Measurements from ENCODE around the gene TMPRSS3.

TMPRSS3 gene

GRCh38 chr21:42423197-42423675 is 27.4 kb upstream of the TMPRSS3 start:
- DNase-seq = peak; percentile 71
- H3K4me1 Mint-ChIP-seq = peaks cover 89% of the 10 kb centered on the region
- H3K9me3 Mint-ChIP-seq = peaks cover 8% of the 10 kb centered on the region
- H3K27me3 Mint-ChIP-seq = no peaks in the 10 kb centered on the region
- peak overlapping the region; percentile 91 for H3K27ac Mint-ChIP-seq
- CTCF ChIA-PET = interaction anchor here (0.6 to 3.2 kb wide), 7 partner anchors 18 to 259 kb away, joined by 3 to 18 read pairs (median 3); no protein-coding TSS in a partner anchor
- H3K4me3 Mint-ChIP-seq = peak overlapping the region; percentile 33
- H3K36me3 Mint-ChIP-seq = peaks cover 87% of the 10 kb centered on the region

DNA sequence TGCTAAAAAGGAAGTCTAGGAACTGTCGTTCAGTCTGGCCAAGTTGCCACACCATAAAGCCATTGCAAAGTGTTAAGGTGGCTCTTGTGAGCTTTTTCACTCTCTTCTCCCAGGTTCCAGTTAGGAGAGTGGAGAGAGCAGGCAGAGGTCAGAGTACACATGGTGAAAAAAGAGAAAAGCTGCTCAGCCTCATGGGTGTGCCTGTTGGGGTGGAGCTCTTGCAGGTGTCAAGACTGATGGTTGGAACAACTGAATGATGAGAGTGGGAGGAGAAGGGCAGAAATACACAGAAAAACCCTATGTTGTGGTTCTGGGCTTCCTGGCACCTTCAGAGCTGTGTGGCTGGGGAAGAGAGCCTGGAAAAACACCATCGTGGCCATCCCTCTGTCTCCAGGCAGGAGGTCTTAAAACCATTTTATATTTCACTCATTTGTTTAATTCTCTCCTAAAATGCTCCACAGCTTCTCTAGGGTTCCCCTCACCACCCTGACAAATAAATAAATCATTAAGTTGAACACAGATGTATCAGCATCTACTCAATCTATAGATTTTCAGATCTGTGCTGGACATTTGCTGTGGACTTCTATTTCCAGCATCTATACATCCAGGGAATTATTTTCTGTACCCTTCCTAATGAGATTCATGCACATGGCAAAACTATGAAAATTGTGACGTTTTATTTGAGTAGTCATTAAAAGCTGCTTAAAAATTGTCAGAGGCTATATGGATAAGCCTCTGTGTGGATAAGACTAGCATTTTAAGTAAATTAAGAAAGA is 25.4 kb upstream of the TMPRSS3 start:
- Mint-ChIP-seq H3K36me3 (peaks cover 85% of the 10 kb centered on the region), H3K9me3 (peaks cover 11% of the 10 kb centered on the region), H3K4me3 (peak overlapping the region; percentile 32), H3K4me1 (peaks cover 92% of the 10 kb centered on the region), H3K27me3 (no peaks in the 10 kb centered on the region), H3K27ac (peak overlapping the region; percentile 72)
- CTCF ChIA-PET = interaction anchor here (0.9 to 2.2 kb wide), 5 partner anchors 17 to 162 kb away, joined by 3 to 13 read pairs (median 4); partner anchors contain the start of gene UBASH3A
- DNase-seq = peak; percentile 29

- no peaks in the 10 kb centered on the region for H3K27me3 Mint-ChIP-seq
- H3K4me3 Mint-ChIP-seq = no peak overlapping the region
- H3K36me3 Mint-ChIP-seq = peaks cover 88% of the 10 kb centered on the region
- CTCF ChIA-PET = interaction anchor here (1.2 to 2.2 kb wide), 2 partner anchors 16 to 110 kb away, joined by 3 to 13 read pairs; partner anchors contain the start of gene UBASH3A
- DNase-seq = no peak
- H3K27ac Mint-ChIP-seq = no peak overlapping the region
- H3K9me3 Mint-ChIP-seq = peaks cover 11% of the 10 kb centered on the region
- peaks cover 92% of the 10 kb centered on the region for H3K4me1 Mint-ChIP-seq
Observed at GRCh38 chr21:42419845-42420244, 24.0 kb upstream of the TMPRSS3 start.

DNA sequence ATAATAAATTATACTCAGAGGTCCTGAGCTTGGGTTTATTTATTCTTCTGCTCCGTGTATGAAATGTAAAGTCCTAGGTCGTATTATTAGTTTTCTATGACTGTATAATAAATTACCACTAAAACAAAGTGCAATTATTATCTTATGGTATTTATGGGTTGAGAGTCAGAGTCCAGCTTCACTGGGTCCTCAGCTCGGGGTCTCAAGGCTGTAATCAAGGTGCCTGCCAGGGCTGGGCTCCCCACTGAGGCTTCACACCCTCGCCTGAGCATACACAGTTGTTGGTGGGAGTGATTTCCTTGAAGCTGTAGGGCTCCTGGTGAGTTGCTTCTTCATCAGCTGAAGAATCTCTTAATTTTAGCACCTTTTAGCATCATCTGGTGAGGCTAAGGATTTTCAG is 23.0 kb upstream of the TMPRSS3 start:
- H3K27me3 Mint-ChIP-seq = no peaks in the 10 kb centered on the region
- H3K36me3 Mint-ChIP-seq = peaks cover 91% of the 10 kb centered on the region
- DNase-seq = no peak
- H3K4me3 Mint-ChIP-seq = no peak overlapping the region
- H3K27ac Mint-ChIP-seq = no peak overlapping the region
- H3K4me1 Mint-ChIP-seq = peaks cover 92% of the 10 kb centered on the region
- H3K9me3 Mint-ChIP-seq = peaks cover 11% of the 10 kb centered on the region
- CTCF ChIA-PET = no interaction called here

- peak; percentile 58 for DNase-seq
- H3K36me3 Mint-ChIP-seq = peaks cover 88% of the 10 kb centered on the region
- peak overlapping the region; percentile 81 for H3K27ac Mint-ChIP-seq
- no peaks in the 10 kb centered on the region for H3K27me3 Mint-ChIP-seq
- peak overlapping the region; percentile 30 for H3K4me3 Mint-ChIP-seq
- peaks cover 11% of the 10 kb centered on the region for H3K9me3 Mint-ChIP-seq
- H3K4me1 Mint-ChIP-seq = peaks cover 92% of the 10 kb centered on the region
- CTCF ChIA-PET = no interaction called here
Observed at GRCh38 chr21:42417533-42417932, 21.7 kb upstream of the TMPRSS3 start.

DNA sequence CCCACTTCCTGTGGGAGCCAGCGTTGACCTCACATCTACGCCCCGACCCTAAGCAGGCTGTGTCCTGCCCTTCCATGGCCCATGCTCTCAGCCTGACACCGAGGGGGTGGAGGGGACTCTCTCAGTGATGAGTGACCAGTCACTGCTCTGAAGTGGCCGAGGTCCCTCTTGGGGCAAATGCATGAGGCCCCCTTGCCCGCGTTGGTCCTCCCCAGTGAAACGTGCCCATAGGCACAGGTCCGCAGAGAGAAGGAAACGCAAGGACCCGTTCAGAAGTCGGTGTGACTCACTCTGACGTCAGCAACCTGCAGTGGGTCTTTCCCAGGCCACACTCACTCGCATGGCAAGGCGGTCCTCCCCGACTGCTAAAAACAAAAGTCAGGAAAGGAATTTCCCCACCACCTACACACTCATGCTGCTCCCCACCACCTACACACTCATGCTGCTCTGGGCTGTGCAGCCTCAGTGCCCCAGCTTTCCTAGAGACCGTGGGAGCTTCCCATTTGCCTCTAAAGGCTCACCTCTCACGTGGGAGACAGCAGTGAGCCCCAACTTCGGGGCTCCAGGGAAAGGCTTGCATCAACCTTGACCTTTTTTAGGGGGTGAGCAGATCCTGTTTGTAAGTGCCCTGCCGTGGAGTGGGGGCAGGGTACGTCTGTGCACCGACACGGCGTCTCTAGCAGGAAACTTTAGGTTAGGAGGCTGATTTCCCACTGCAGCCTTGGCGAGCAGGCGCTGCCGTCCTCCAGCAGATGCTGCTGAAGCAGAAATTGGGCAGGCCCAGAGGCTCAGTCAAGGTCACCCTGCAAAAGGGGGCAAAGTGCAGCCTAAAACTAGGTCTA is 19.3 kb upstream of the TMPRSS3 start:
- Mint-ChIP-seq H3K4me3 (peak overlapping the region; percentile 38), H3K27ac (peak overlapping the region; percentile 92), H3K4me1 (peaks cover 73% of the 10 kb centered on the region), H3K27me3 (no peaks in the 10 kb centered on the region), H3K9me3 (peaks cover 9% of the 10 kb centered on the region), H3K36me3 (peaks cover 66% of the 10 kb centered on the region)
- CTCF ChIA-PET = interaction anchor here (0.7 kb wide), 1 partner anchor 10 kb away, joined by 6 read pairs; no protein-coding TSS in a partner anchor
- peak; percentile 89 for DNase-seq

DNA sequence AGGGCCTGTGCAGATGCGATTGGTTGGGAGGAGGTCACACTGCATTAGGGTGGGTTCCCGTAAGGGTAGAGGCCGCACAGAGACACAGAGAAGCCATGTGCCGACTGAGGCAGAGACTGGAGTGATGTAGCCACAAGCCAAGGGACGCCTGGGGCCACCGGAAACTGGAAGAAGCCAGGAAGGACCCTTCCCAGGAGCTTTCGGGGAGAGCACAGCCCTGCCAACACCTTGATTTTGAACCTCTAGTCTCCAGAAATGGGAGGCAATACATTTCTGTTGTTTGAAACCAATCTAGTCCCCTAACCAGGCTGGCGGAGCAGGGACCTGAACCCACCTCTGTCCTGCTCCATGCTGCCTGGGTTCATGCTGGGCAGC is 18.7 kb upstream of the TMPRSS3 start:
- CTCF ChIA-PET = interaction anchor here (0.7 kb wide), 1 partner anchor 10 kb away, joined by 6 read pairs; no protein-coding TSS in a partner anchor
- peaks cover 71% of the 10 kb centered on the region for H3K4me1 Mint-ChIP-seq
- H3K27ac Mint-ChIP-seq = peak overlapping the region; percentile 92
- peaks cover 66% of the 10 kb centered on the region for H3K36me3 Mint-ChIP-seq
- H3K27me3 Mint-ChIP-seq = no peaks in the 10 kb centered on the region
- DNase-seq = no peak
- peak overlapping the region; percentile 38 for H3K4me3 Mint-ChIP-seq
- peaks cover 7% of the 10 kb centered on the region for H3K9me3 Mint-ChIP-seq

- no peak overlapping the region for H3K4me3 Mint-ChIP-seq
- CTCF ChIA-PET = no interaction called here
- peak overlapping the region; percentile 92 for H3K27ac Mint-ChIP-seq
Observed at GRCh38 chr21:42414066-42414465, 18.2 kb upstream of the TMPRSS3 start.

GRCh38 chr21:42413500-42413899 is 17.6 kb upstream of the TMPRSS3 start:
- DNase-seq = peak; percentile 17
- peaks cover 62% of the 10 kb centered on the region for H3K36me3 Mint-ChIP-seq
- H3K27ac Mint-ChIP-seq = peak overlapping the region; percentile 92
- H3K4me3 Mint-ChIP-seq = no peak overlapping the region
- peaks cover 3% of the 10 kb centered on the region for H3K9me3 Mint-ChIP-seq
- peaks cover 66% of the 10 kb centered on the region for H3K4me1 Mint-ChIP-seq
- H3K27me3 Mint-ChIP-seq = no peaks in the 10 kb centered on the region
- CTCF ChIA-PET = no interaction called here

More at GRCh38 chr21:42414066-42414465, 18.2 kb upstream of the TMPRSS3 start:
- H3K36me3 Mint-ChIP-seq = peaks cover 66% of the 10 kb centered on the region
- peaks cover 70% of the 10 kb centered on the region for H3K4me1 Mint-ChIP-seq
- peaks cover 3% of the 10 kb centered on the region for H3K9me3 Mint-ChIP-seq
- DNase-seq = peak; percentile 20
- H3K27me3 Mint-ChIP-seq = no peaks in the 10 kb centered on the region

- Mint-ChIP-seq H3K27ac (no peak overlapping the region), H3K9me3 (peaks cover 3% of the 10 kb centered on the region), H3K27me3 (no peaks in the 10 kb centered on the region), H3K4me1 (peaks cover 67% of the 10 kb centered on the region), H3K4me3 (no peak overlapping the region), H3K36me3 (peaks cover 61% of the 10 kb centered on the region)
- peak; percentile 16 for DNase-seq
- CTCF ChIA-PET = no interaction called here
Observed at GRCh38 chr21:42413093-42413492, 17.2 kb upstream of the TMPRSS3 start.

DNA sequence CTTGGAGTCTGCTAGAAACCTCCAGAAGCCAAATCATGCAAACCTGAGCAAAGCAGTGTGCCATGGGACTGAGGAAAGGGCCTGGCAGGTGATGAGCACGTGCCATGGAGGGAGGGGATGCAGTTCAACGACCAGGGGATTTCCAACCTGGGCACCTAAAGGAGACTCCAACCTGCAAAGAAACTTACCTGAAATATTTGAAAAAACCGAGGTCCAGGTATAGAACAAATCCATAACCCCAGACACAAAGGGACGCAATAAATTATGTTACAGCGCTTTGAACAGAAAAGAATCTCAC is 16.7 kb upstream of the TMPRSS3 start:
- H3K4me1 Mint-ChIP-seq = peaks cover 70% of the 10 kb centered on the region
- CTCF ChIA-PET = no interaction called here
- peak overlapping the region; percentile 75 for H3K27ac Mint-ChIP-seq
- H3K9me3 Mint-ChIP-seq = peaks cover 2% of the 10 kb centered on the region
- DNase-seq = no peak
- H3K27me3 Mint-ChIP-seq = no peaks in the 10 kb centered on the region
- no peak overlapping the region for H3K4me3 Mint-ChIP-seq
- peaks cover 64% of the 10 kb centered on the region for H3K36me3 Mint-ChIP-seq

- CTCF ChIA-PET = interaction anchor here (0.6 to 1.5 kb wide), 2 partner anchors 30 to 431 kb away, joined by 4 read pairs; no protein-coding TSS in a partner anchor
- Mint-ChIP-seq H3K9me3 (no peaks in the 10 kb centered on the region), H3K27ac (peak overlapping the region; percentile 75), H3K27me3 (no peaks in the 10 kb centered on the region), H3K4me1 (peaks cover 71% of the 10 kb centered on the region), H3K4me3 (no peak overlapping the region), H3K36me3 (peaks cover 65% of the 10 kb centered on the region)
- peak; percentile 18 for DNase-seq
Observed at GRCh38 chr21:42411891-42412635, 16.2 kb upstream of the TMPRSS3 start.

DNA sequence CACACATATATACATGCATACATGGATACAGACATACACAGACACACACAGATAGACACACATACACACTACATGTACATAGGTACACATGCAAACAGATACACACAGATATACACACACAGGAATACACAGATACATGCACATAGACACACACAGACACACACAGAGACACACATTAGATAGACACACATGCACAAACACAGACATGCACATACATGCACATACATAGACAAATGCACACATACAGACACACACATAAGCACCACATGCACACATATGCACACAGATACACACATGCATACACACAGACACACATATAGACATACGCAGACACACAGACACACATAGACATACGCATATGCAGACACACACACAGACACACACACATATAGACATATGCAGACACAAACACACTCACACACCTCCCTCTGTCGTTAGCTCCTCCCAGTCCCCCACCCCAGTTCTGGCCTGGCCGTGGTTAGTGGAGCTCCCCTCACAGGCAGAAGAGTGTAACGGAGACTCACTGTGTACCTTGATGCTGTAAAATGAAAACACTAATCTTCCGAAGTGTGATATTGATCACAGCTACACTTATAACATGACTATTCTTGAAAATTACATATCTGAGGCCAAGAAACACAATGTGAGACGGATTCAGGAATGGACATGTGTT is 15.5 kb upstream of the TMPRSS3 start:
- Mint-ChIP-seq H3K36me3 (peaks cover 65% of the 10 kb centered on the region), H3K27me3 (no peaks in the 10 kb centered on the region), H3K4me1 (peaks cover 71% of the 10 kb centered on the region), H3K4me3 (no peak overlapping the region), H3K27ac (no peak overlapping the region), H3K9me3 (no peaks in the 10 kb centered on the region)
- DNase-seq = peak; percentile 29
- CTCF ChIA-PET = interaction anchor here (0.6 to 1.5 kb wide), 2 partner anchors 29 to 430 kb away, joined by 4 read pairs; no protein-coding TSS in a partner anchor

All from activated naive CD4-positive, alpha-beta T cell treated with anti-CD3 and anti-CD28 coated beads, Interleukin-2, amount 10 ng/mL, durations not matched to agents 7 days and 5 days (primary cell).